GM20000 (cell line): ENCODE results near the gene ASPSCR1.

Experiments used
- DNase-seq: peaks from one replicate; pipeline ENCODE4 v3.0.0; 2012; ENCODE audit warnings: low spot score
- CTCF ChIP-seq: IDR thresholded peaks from 2 replicates; pipeline ENCODE4 v1.5.1; 2012; ENCODE audit warnings: mild to moderate bottlenecking, control low read depth; ENCODE audit errors: extremely low read depth, missing control alignments

Gene ASPSCR1

GRCh38 chr17:82017612-82018151 is 40.3 kb downstream of the ASPSCR1 start:
- no peak for TF ChIP-seq CTCF
- DNase-seq: no peak

GRCh38 chr17:82018152-82018988 is 40.9 kb downstream of the ASPSCR1 start:
- TF ChIP-seq CTCF: no peak
- DNase-seq: no peak

GRCh38 chr17:82018989-82019689 is 41.7 kb downstream of the ASPSCR1 start:
- no peak for TF ChIP-seq CTCF

GRCh38 chr17:82019690-82020571 is 42.5 kb downstream of the ASPSCR1 start:
- peak; percentile 90 for TF ChIP-seq CTCF
- peak; percentile 88 for DNase-seq

More at GRCh38 chr17:82018989-82019689, 41.7 kb downstream of the ASPSCR1 start:
- no peak for DNase-seq

GRCh38 chr17:82020572-82021106 is 43.2 kb downstream of the ASPSCR1 start:
- DNase-seq: no peak
- TF ChIP-seq CTCF: no peak

- DNase-seq: peak; percentile 71
Observed at GRCh38 chr17:82021107-82021899, 43.9 kb downstream of the ASPSCR1 start.

More at GRCh38 chr17:82021107-82021899, 43.9 kb downstream of the ASPSCR1 start:
- peak; percentile 60 for TF ChIP-seq CTCF
